B cell (primary cell): ENCODE measurements around the gene CREB5.

ENCODE experiments used
- EZH2 ChIP-seq: IDR thresholded peaks from 2 replicates; pipeline ENCODE4 v1.6.1; 2012; ENCODE audit warnings: borderline replicate concordance, low read depth, mild to moderate bottlenecking, moderate library complexity, low read length; ENCODE audit not compliant: insufficient read depth, poor library complexity, severe bottlenecking
- TF ChIP-seq, protein P1 (sequence below): fragments of 200-600 bp; IDR thresholded peaks from one replicate; pipeline ENCODE4 v1.8.0; 2022; ENCODE audit warnings: antibody characterized with exemption, mild to moderate bottlenecking

DNA sequence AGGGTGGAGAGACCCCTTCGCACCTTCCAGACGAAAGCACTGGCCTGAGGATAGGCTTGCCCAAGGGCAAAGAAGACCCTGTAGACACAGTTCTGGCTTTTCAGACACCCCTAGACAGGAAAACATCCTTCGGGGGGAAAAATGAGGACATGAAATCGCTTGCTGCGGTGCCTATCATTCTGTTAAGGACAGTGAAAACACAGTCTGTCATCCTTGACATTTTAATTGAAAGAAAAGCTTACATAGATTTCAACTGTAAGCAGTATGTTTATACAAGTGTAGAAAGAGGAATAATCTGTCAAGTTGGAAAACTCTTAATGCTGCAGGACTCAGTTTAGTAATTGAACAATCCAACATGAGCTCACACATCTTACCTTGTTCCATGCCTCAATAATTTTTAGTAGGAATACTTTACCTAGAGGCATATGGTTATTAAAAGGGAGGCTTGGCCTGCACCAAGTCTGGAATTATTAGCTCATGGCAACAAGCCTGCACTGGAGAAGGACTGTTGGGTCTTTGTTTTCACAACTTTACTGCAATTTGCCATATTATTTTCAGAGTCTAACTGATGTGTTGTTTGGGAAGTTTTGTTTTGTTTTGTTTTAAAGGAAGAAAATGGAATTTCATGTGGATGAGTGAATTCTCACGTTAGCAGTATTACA, 302.3 kb downstream of the CREB5 start:
- TF ChIP-seq, protein P1, sequence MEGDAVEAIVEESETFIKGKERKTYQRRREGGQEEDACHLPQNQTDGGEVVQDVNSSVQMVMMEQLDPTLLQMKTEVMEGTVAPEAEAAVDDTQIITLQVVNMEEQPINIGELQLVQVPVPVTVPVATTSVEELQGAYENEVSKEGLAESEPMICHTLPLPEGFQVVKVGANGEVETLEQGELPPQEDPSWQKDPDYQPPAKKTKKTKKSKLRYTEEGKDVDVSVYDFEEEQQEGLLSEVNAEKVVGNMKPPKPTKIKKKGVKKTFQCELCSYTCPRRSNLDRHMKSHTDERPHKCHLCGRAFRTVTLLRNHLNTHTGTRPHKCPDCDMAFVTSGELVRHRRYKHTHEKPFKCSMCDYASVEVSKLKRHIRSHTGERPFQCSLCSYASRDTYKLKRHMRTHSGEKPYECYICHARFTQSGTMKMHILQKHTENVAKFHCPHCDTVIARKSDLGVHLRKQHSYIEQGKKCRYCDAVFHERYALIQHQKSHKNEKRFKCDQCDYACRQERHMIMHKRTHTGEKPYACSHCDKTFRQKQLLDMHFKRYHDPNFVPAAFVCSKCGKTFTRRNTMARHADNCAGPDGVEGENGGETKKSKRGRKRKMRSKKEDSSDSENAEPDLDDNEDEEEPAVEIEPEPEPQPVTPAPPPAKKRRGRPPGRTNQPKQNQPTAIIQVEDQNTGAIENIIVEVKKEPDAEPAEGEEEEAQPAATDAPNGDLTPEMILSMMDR = no peak
- no peak for TF ChIP-seq EZH2
